Measurements from ENCODE around the gene CDK2.

DNA sequence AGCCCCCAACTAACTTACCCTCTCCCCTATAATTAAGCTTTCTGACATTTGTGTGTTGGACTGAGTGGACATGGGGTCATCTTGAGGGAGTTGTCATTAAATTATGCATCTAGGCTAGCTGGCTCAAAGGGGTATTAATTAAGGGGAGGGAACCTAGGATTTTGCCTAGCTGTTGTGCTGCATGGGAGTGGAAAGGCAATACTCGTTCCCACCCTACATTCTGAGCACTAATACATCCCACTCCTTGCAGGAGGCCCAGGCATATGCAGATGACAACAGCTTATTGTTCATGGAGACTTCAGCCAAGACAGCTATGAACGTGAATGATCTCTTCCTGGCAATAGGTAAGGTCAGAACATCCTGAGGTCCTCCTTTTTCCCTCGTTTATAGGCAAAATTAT, 24.5 kb downstream of the CDK2 start:
- TF ChIP-seq, protein P1, sequence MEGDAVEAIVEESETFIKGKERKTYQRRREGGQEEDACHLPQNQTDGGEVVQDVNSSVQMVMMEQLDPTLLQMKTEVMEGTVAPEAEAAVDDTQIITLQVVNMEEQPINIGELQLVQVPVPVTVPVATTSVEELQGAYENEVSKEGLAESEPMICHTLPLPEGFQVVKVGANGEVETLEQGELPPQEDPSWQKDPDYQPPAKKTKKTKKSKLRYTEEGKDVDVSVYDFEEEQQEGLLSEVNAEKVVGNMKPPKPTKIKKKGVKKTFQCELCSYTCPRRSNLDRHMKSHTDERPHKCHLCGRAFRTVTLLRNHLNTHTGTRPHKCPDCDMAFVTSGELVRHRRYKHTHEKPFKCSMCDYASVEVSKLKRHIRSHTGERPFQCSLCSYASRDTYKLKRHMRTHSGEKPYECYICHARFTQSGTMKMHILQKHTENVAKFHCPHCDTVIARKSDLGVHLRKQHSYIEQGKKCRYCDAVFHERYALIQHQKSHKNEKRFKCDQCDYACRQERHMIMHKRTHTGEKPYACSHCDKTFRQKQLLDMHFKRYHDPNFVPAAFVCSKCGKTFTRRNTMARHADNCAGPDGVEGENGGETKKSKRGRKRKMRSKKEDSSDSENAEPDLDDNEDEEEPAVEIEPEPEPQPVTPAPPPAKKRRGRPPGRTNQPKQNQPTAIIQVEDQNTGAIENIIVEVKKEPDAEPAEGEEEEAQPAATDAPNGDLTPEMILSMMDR (conservative IDR thresholded peaks at IDR 0.05): no peak
- TF ChIP-seq ZFX (IDR thresholded peaks at IDR 0.05): no peak

Data from C4-2B (cell line).